ENCODE data around the gene MALRD1. TPM values are rescaled to one million over a fixed set of nuclear protein-coding genes. Genes with fewer than 3 reads are reported as not detected.

MALRD1 gene
- total RNA-seq, 1 experiment from 2014 or later: 8.2 TPM

GRCh38 chr10:19480353-19480752 lies 431.8 kb downstream of the MALRD1 start:
- ChIA-PET CTCF (no interaction called here), POLR2A (no interaction called here)
- H3K27me3 ChIP-seq (replicated peaks; ENCODE audit: control insufficient read depth, insufficient read depth, low read length): no peaks in the 10 kb centered on the region
- DNase-seq: no peak
- H3K9me3 Mint-ChIP-seq (ENCODE audit: unreplicated experiment): no peaks in the 10 kb centered on the region
- intact Hi-C loops (cut with micrococcal nuclease; ENCODE audit: unreplicated experiment): no loop called here
- H3K4me3 ChIP-seq (ENCODE audit: low read depth, low read length): no peak overlapping the region
- no TSS peak for BruUV-seq (replicated peaks)
- no peaks in the 10 kb centered on the region for H3K36me3 ChIP-seq (ENCODE audit: control insufficient read depth, insufficient read depth, low read length)
- no peak overlapping the region for H3K4me3 Mint-ChIP-seq (ENCODE audit: unreplicated experiment)
- no peaks in the 10 kb centered on the region for H3K4me1 ChIP-seq
- no peaks in the 10 kb centered on the region for H3K36me3 Mint-ChIP-seq (ENCODE audit: insufficient read depth, unreplicated experiment)
- TF ChIP-seq CTCF (IDR thresholded peaks at IDR 0.05; ENCODE audit: insufficient read depth in 1 of 2, low read depth in 1 of 2, low read length in 1 of 2, severe bottlenecking in 1 of 2, unreplicated experiment in 1 of 2): no peak
- no peak overlapping the region for H3K27ac Mint-ChIP-seq (ENCODE audit: unreplicated experiment)
- no peaks in the 10 kb centered on the region for H3K27me3 Mint-ChIP-seq (ENCODE audit: insufficient read depth, unreplicated experiment)
- H3K9me3 ChIP-seq: no peaks in the 10 kb centered on the region
- H3K4me1 Mint-ChIP-seq (ENCODE audit: low read depth, unreplicated experiment): no peaks in the 10 kb centered on the region

DNA sequence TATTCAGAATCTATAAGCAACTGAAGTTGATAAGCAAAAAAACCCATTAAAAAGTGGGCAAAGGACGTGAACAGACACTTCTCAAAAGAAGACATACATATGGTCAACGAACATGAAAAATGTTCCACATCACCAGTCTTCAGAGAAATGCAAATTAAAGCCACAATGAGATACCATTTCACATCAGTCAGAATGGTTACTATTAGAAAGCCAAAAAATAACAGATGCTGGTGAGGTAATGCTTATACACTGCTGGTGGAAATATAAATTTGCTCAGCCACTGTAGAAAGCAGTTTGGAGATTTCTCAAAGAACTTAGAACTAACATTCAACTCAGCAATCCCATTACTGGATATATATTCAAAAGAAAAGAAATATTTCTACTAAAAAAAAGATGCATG lies 434.8 kb downstream of the MALRD1 start:
- no peaks in the 10 kb centered on the region for H3K9me3 ChIP-seq
- Mint-ChIP-seq H3K4me3 (ENCODE audit: unreplicated experiment) (no peak overlapping the region), H3K4me1 (ENCODE audit: low read depth, unreplicated experiment) (no peaks in the 10 kb centered on the region), H3K27me3 (ENCODE audit: insufficient read depth, unreplicated experiment) (peaks cover 2% of the 10 kb centered on the region), H3K27ac (ENCODE audit: unreplicated experiment) (no peak overlapping the region), H3K9me3 (ENCODE audit: unreplicated experiment) (no peaks in the 10 kb centered on the region), H3K36me3 (ENCODE audit: insufficient read depth, unreplicated experiment) (no peaks in the 10 kb centered on the region)
- no peak for DNase-seq
- no peaks in the 10 kb centered on the region for H3K4me1 ChIP-seq
- intact Hi-C loops (cut with micrococcal nuclease; ENCODE audit: unreplicated experiment): no loop called here
- no peaks in the 10 kb centered on the region for H3K27me3 ChIP-seq (replicated peaks; ENCODE audit: control insufficient read depth, insufficient read depth, low read length)
- BruUV-seq (replicated peaks): no TSS peak
- POLR2A ChIA-PET: no interaction called here
- H3K4me3 ChIP-seq (ENCODE audit: low read depth, low read length): no peak overlapping the region
- H3K36me3 ChIP-seq (ENCODE audit: control insufficient read depth, insufficient read depth, low read length): no peaks in the 10 kb centered on the region
- CTCF ChIA-PET: no interaction called here
- TF ChIP-seq CTCF (IDR thresholded peaks at IDR 0.05; ENCODE audit: insufficient read depth in 1 of 2, low read depth in 1 of 2, low read length in 1 of 2, severe bottlenecking in 1 of 2, unreplicated experiment in 1 of 2): no peak

DNA sequence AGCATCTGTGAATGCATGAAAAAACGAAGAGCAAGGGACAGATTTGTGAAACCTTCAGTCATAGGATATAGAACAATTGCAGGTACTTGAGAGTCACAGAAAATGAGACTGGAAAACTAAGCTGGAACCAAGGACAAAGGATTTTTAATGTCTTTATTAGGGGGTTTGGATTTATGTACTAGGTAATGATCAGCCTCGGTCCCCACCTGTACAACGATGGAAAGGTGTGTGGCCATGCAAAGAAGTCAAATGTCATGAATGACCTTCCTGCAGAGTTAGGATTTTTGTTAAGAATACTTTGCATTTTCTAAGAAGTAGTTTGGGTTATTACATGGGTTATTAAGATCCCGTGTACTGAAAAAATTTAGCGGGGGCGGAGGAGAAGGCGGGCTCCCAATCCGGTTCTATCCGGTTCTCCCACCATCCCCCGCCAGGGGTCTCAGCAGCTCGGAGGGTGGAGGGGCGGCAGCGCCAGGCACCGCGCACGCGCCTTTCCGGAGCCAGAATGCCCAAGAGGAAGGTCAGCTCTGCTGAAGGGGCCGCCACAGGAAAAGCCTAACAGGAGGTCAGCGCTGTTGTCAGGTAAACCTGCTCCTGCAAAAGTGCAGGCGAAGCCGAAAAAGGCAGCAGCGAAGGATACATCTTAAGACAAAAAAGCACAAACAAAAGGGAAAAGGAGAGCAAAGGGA lies 440.1 kb downstream of the MALRD1 start:
- CTCF ChIA-PET: no interaction called here
- Mint-ChIP-seq H3K4me1 (ENCODE audit: low read depth, unreplicated experiment) (no peaks in the 10 kb centered on the region), H3K36me3 (ENCODE audit: insufficient read depth, unreplicated experiment) (no peaks in the 10 kb centered on the region), H3K27me3 (ENCODE audit: insufficient read depth, unreplicated experiment) (peaks cover 2% of the 10 kb centered on the region), H3K27ac (ENCODE audit: unreplicated experiment) (no peak overlapping the region), H3K4me3 (ENCODE audit: unreplicated experiment) (no peak overlapping the region), H3K9me3 (ENCODE audit: unreplicated experiment) (no peaks in the 10 kb centered on the region)
- H3K4me1 ChIP-seq: no peaks in the 10 kb centered on the region
- TF ChIP-seq CTCF (IDR thresholded peaks at IDR 0.05; ENCODE audit: insufficient read depth in 1 of 2, low read depth in 1 of 2, low read length in 1 of 2, severe bottlenecking in 1 of 2, unreplicated experiment in 1 of 2): no peak
- no peak for DNase-seq
- H3K27me3 ChIP-seq (replicated peaks; ENCODE audit: control insufficient read depth, insufficient read depth, low read length): no peaks in the 10 kb centered on the region
- H3K9me3 ChIP-seq: no peaks in the 10 kb centered on the region
- no peaks in the 10 kb centered on the region for H3K36me3 ChIP-seq (ENCODE audit: control insufficient read depth, insufficient read depth, low read length)
- intact Hi-C loops (cut with micrococcal nuclease; ENCODE audit: unreplicated experiment): no loop called here
- POLR2A ChIA-PET: no interaction called here
- H3K4me3 ChIP-seq (ENCODE audit: low read depth, low read length): no peak overlapping the region
- BruUV-seq (replicated peaks): no TSS peak
